ENCODE results near the gene KIAA0408. TPM values are rescaled to one million over a fixed set of nuclear protein-coding genes. Genes with fewer than 3 reads are reported as not detected.
"Not testable (repeated sequence)": the region's sequence is repeated elsewhere in the genome, so short reads cannot be mapped to it uniquely, and the experiment has no call there.

Gene KIAA0408
- total RNA-seq, 1 experiment from 2014 or later: 2.2 TPM

- DNase-seq (ENCODE audit: low read depth): peak; percentile 13
These were observed 3.9 kb upstream of the KIAA0408 start for GRCh38 chr6:127463056-127463455.

- peak; percentile 33 for DNase-seq (ENCODE audit: low read depth)
These were observed 3.2 kb upstream of the KIAA0408 start for GRCh38 chr6:127462376-127462775.

- DNase-seq (ENCODE audit: low read depth): no peak
These were observed 1.3 kb upstream of the KIAA0408 start for GRCh38 chr6:127460465-127460864.

- DNase-seq (ENCODE audit: low read depth): no peak
These were observed 372 bp downstream of the KIAA0408 start for GRCh38 chr6:127458817-127459216.

GRCh38 chr6:127458222-127458621 is 967 bp downstream of the KIAA0408 start:
- DNase-seq (ENCODE audit: low read depth): no peak

GRCh38 chr6:127457456-127458064 is 1.6 kb downstream of the KIAA0408 start:
- peak; percentile 32 for DNase-seq (ENCODE audit: low read depth)

- no peak for DNase-seq (ENCODE audit: low read depth)
These were observed 2.7 kb downstream of the KIAA0408 start for GRCh38 chr6:127456465-127456864.

GRCh38 chr6:127453845-127454619 is 5.2 kb downstream of the KIAA0408 start:
- no peak for DNase-seq (ENCODE audit: low read depth)

GRCh38 chr6:127452803-127453202 is 6.4 kb downstream of the KIAA0408 start:
- no peak for DNase-seq (ENCODE audit: low read depth)

GRCh38 chr6:127451388-127451787 is 7.8 kb downstream of the KIAA0408 start:
- no peak for DNase-seq (ENCODE audit: low read depth)

GRCh38 chr6:127447780-127448179 is 11.4 kb downstream of the KIAA0408 start:
- no peak for DNase-seq (ENCODE audit: low read depth)

GRCh38 chr6:127446356-127446755 is 12.8 kb downstream of the KIAA0408 start:
- no peak for DNase-seq (ENCODE audit: low read depth)

GRCh38 chr6:127441881-127442280 is 17.3 kb downstream of the KIAA0408 start:
- DNase-seq (ENCODE audit: low read depth): no peak

- DNase-seq (ENCODE audit: low read depth): no peak
These were observed 19.5 kb downstream of the KIAA0408 start for GRCh38 chr6:127439718-127440117.

GRCh38 chr6:127436578-127437110 is 22.5 kb downstream of the KIAA0408 start:
- peak; percentile 32 for DNase-seq (ENCODE audit: low read depth)

- DNase-seq (ENCODE audit: low read depth): no peak
These were observed 23.5 kb downstream of the KIAA0408 start for GRCh38 chr6:127435626-127436220.

GRCh38 chr6:127434651-127435050 is 24.5 kb downstream of the KIAA0408 start:
- no peak for DNase-seq (ENCODE audit: low read depth)

GRCh38 chr6:127428562-127428961 is 30.6 kb downstream of the KIAA0408 start:
- DNase-seq (ENCODE audit: low read depth): not testable (repeated sequence)

- DNase-seq (ENCODE audit: low read depth): no peak
These were observed 35.3 kb downstream of the KIAA0408 start for GRCh38 chr6:127423921-127424320.

- DNase-seq (ENCODE audit: low read depth): not testable (repeated sequence)
These were observed 38.0 kb downstream of the KIAA0408 start for GRCh38 chr6:127421164-127421563.

GRCh38 chr6:127420556-127420955 is 38.6 kb downstream of the KIAA0408 start:
- peak; percentile 95 for DNase-seq (ENCODE audit: low read depth)

- DNase-seq (ENCODE audit: low read depth): no peak
These were observed 44.1 kb downstream of the KIAA0408 start for GRCh38 chr6:127415096-127415495.

GRCh38 chr6:127413123-127413522 is 46.1 kb downstream of the KIAA0408 start:
- DNase-seq (ENCODE audit: low read depth): not testable (repeated sequence)
